Activated CD8-positive, alpha-beta memory T cell treated with anti-CD3 and anti-CD28 coated beads, Interleukin-2, amount 10 ng/mL, durations not matched to agents 7 days and 5 days (primary cell): ENCODE measurements around the gene SBNO2. TPM values are rescaled to one million over a fixed set of nuclear protein-coding genes. Genes with fewer than 3 reads are reported as not detected.

ENCODE experiments used
- ATAC-seq: fragments of 150-1000 bp; cut with Tn5 transposase; one replicate; pipeline ENCODE4 v1.10.0; 2021; ENCODE audit warnings: moderate library complexity
- CTCF ChIA-PET: fragments of 350-600 bp; sonication (Branson Sonifier 250); formaldehyde crosslinking; loops from one replicate; lab custom pipeline; 2021; ENCODE audit warnings: antibody characterized with exemption; lab: Charles Lee
- DNase-seq: peaks from one replicate; pipeline ENCODE4 v3.0.0-alpha.2; 2020
- H3K27ac Mint-ChIP-seq: one replicate; pipeline ENCODE4 v1.8.0; 2021; ENCODE audit warnings: mild to moderate bottlenecking, mixed read lengths
- H3K27me3 Mint-ChIP-seq: one replicate; pipeline ENCODE4 v1.8.0; 2021; ENCODE audit warnings: mixed read lengths
- H3K36me3 Mint-ChIP-seq: one replicate; pipeline ENCODE4 v1.8.0; 2021; ENCODE audit warnings: mild to moderate bottlenecking, mixed read lengths
- H3K4me1 Mint-ChIP-seq: one replicate; pipeline ENCODE4 v1.8.0; 2021; ENCODE audit warnings: mixed read lengths
- H3K4me3 Mint-ChIP-seq: one replicate; pipeline ENCODE4 v1.8.0; 2021; ENCODE audit warnings: mild to moderate bottlenecking, moderate library complexity, mixed read lengths
- H3K9me3 Mint-ChIP-seq: one replicate; pipeline ENCODE4 v1.8.0; 2022; ENCODE audit warnings: low read depth, mixed read lengths
- total RNA-seq, 2 experiments: library from RNA; stranded (reverse); gene quantifications; one replicate each; pipeline ENCODE4 v1.2.3, GENCODE V29; 2021

SBNO2 gene
- total RNA-seq, 2 experiments from 2014 or later, result 50.6 to 74.7 TPM

DNA sequence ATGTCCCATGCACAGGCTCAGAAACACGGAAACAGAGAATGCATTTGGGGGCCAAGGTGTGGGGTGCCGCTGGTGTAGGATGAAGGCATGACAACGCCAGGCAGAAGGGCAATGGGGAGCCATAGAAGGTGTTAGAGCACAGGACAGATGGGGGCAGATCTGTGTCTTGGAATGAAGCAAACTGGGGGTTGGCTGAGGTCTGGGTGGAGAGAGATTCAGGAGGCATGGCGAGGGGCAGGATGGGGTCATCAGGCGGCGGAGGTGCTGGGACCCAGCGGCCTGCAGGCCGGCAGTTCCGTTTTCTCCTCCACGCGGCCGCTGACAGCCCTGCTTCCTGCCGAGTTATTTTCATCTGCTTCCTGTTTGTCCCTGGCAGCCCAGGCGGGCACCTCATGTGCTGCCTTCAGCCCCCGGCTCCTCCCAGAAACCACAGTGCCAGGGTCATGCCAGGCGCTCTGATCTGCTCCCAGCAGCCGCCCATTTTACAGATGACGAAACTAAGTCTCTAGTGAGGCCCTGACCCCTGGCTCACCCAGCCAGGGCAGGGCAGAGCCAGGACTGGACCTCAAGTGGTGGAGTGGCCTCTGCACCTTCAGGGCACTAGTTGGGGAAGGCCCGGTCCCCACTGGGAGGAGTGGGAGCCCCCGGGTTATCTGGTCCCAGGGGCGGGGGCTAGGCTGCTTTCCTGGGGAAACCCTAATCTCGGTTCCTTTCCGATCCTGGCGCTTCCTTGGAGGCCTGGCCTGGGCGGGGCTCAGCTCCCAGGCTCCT lies 104.9 kb downstream of the SBNO2 start:
- DNase-seq (peak; percentile 82), ATAC-seq (peak; percentile 17)
- Mint-ChIP-seq H3K4me3 (peak overlapping the region; percentile 84), H3K36me3 (peaks cover 34% of the 10 kb centered on the region), H3K27me3 (no peaks in the 10 kb centered on the region), H3K9me3 (no peaks in the 10 kb centered on the region), H3K27ac (peak overlapping the region; percentile 83), H3K4me1 (peaks cover 47% of the 10 kb centered on the region)
- CTCF ChIA-PET, result interaction anchor here (4.8 to 4.9 kb wide), 3 partner anchors 10 to 41 kb away, joined by 43 to 108 read pairs (median 64); partner anchors contain the start of gene CNN2

DNA sequence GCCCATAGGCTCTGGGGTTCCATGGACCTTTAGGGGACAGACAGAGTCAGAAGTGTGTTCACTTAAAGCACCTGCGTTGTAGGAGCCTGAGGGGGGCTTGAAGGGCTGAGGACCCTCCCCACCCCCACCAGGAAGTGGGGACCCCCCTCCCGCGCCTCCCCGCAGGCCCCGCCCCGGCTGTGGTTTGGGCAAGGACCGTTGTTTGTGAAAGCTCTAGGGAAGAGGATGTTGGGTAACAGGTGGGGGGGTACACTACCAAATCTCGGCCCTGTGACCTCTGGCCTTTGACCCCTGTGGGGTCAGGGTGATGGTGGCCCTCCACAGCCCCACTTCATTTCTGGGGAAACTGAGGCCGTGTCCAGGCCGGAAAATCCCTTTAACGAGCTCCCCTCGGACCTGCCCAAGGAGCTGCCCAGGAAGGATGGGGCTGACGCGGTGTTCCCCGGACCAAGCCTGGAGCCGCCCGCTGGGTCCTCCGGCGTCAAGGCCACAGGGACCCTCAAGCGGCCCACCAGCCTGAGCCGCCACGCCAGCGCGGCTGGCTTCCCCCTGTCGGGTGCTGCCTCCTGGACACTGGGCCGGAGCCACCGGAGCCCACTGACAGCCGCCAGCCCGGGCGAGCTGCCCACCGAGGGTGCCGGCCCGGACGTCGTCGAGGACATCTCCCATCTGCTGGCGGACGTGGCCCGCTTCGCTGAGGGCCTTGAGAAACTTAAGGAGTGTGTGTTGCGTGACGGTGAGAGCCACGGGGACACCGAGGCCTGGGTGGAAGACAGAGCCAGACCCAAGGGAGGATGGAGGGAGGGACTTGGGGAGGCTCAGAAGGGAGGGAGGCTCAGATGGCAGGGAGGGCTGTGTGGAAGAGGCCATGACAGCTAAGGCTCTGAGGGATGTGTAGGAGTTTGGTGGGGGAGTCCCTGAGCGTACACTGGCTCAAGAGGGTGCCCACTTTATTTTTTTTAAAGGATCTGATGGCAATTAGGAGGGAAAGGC lies 105.8 kb downstream of the SBNO2 start:
- CTCF ChIA-PET, result interaction anchor here (1.4 to 4.9 kb wide), 6 partner anchors 10 to 40 kb away, joined by 6 to 108 read pairs (median 50); partner anchors contain the start of genes ABCA7, CNN2 and POLR2E

DNA sequence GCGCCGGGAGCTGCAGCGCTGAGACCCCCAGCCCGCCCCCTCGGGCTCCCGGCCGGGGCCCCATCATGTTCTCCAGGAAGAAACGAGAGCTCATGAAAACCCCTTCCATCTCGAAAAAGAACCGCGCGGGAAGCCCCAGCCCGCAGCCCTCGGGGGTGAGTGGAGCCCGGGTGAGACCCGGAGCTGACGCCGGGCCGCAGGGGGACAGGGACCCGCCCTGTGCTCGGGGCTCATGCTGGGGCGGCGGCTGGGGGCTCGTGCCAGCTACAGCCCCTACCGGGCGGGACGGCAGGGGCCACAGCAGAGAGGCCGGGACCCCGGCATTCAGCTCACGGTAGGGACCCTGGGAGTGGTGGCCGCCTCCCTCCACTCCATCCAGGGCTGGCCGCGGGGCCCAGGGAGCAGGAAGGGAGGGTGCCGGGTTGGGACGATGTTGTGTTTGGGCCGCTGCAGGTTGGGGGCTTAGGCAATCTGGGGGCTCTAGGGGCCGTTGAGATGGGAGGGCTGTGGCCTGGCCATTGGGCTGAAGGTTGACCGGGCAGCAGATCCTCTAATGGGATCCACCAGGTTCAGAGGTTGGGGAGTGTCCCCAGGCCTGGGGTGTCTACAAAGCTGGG lies 106.6 kb downstream of the SBNO2 start:
- Mint-ChIP-seq H3K27me3 (no peaks in the 10 kb centered on the region), H3K27ac (peak overlapping the region; percentile 83), H3K9me3 (no peaks in the 10 kb centered on the region), H3K4me1 (peaks cover 35% of the 10 kb centered on the region), H3K4me3 (peak overlapping the region; percentile 84), H3K36me3 (peaks cover 24% of the 10 kb centered on the region)
- ATAC-seq (peak; percentile 32), DNase-seq (peak; percentile 63)
- CTCF ChIA-PET, result interaction anchor here (0.8 to 4.9 kb wide), 11 partner anchors 11 to 199 kb away, joined by 3 to 108 read pairs (median 6); partner anchors contain the start of genes ABCA7, CNN2 and POLR2E

More for the DNA sequence above, 105.8 kb downstream of the SBNO2 start:
- no peaks in the 10 kb centered on the region for H3K27me3 Mint-ChIP-seq
- peaks cover 30% of the 10 kb centered on the region for H3K36me3 Mint-ChIP-seq
- no peaks in the 10 kb centered on the region for H3K9me3 Mint-ChIP-seq
- ATAC-seq (peak; percentile 7), DNase-seq (peak; percentile 89)
- peak overlapping the region; percentile 84 for H3K4me3 Mint-ChIP-seq
- peak overlapping the region; percentile 83 for H3K27ac Mint-ChIP-seq
- peaks cover 44% of the 10 kb centered on the region for H3K4me1 Mint-ChIP-seq

DNA sequence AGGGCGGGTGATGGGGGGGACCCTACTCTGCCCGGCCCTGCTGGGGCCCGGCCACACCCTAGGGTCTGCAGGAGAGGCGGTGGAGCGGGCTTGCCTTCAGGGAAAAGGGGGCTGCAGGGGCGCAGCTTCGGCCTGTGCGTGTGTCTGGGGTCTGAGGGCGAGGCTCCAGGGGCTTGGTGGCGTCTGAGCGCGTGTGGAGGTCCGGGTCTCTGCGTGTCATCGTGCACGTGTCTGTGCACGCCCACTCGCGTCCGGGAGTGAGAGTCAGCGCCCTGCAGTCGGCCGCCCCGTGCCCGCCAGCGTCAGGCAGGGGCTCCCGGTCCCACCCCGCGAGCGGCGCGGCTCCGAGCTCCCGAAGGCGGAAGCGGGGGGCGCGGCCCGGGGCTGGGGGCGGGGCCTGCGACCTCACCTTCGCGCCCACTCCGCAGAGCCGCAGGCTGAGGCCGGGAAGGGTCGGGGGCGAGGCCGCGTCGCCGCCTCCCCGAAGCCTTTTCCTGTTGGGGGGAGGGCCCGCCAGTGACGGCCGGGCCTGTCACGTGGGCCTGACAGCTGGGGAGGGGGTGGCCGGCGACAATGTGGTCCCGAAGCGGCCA lies 107.2 kb downstream of the SBNO2 start, which contains the start of gene ARHGAP45:
Gene ARHGAP45 (plus strand): TSS at position 420 of the 593 bp plus-strand sequence. CDS start 239 bp downstream, outside the sequence.
- Mint-ChIP-seq H3K4me1 (peaks cover 31% of the 10 kb centered on the region), H3K9me3 (no peaks in the 10 kb centered on the region)

DNA sequence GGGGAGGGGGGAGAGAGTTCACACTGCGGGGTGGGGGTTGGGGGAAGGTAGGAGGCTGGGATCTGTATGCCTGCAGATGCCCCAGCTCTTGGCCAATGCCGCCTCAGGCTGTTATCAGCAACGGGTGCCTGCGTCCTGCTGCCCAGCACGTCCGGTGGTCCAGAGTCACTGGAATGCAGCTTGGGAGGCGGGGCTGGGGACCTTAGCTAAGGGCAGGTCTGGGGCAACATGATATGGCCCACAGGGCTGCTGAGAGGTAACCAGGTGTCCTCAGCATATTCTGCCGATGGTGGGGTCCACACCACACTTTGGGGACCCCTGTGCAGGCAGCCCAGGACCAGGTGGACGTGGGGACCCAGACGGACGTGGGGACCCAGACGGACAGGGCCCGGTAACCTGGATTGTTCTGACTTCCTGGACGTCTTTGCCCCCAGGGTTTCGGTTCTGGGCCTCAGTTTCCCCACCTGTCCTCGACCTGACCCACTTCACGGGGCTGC lies 107.8 kb downstream of the SBNO2 start:
- Mint-ChIP-seq H3K27me3 (no peaks in the 10 kb centered on the region), H3K27ac (peak overlapping the region; percentile 72), H3K36me3 (peaks cover 18% of the 10 kb centered on the region), H3K4me1 (peaks cover 28% of the 10 kb centered on the region), H3K9me3 (no peaks in the 10 kb centered on the region), H3K4me3 (peak overlapping the region; percentile 84)
- no peak for DNase-seq
- CTCF ChIA-PET, result interaction anchor here (0.6 to 4.9 kb wide), 10 partner anchors 10 to 872 kb away, joined by 3 to 108 read pairs (median 18); partner anchors contain the start of genes ABCA7 and CNN2
- no peak for ATAC-seq

More for the DNA sequence above, 107.2 kb downstream of the SBNO2 start, which contains the start of gene ARHGAP45:
- Mint-ChIP-seq H3K4me3 (peak within 1 kb of the TSS; percentile 84), H3K27ac (peak within 1 kb of the TSS; percentile 83), H3K27me3 (no peaks in the 10 kb centered on the region), H3K36me3 (peaks cover 21% of the 10 kb centered on the region)
- CTCF ChIA-PET, result interaction anchor here (0.8 to 4.9 kb wide), 12 partner anchors 11 to 200 kb away, joined by 3 to 108 read pairs (median 6); partner anchors contain the start of genes ABCA7, CNN2 and POLR2E
- ATAC-seq (peak; percentile 59), DNase-seq (peak; percentile 90)

DNA sequence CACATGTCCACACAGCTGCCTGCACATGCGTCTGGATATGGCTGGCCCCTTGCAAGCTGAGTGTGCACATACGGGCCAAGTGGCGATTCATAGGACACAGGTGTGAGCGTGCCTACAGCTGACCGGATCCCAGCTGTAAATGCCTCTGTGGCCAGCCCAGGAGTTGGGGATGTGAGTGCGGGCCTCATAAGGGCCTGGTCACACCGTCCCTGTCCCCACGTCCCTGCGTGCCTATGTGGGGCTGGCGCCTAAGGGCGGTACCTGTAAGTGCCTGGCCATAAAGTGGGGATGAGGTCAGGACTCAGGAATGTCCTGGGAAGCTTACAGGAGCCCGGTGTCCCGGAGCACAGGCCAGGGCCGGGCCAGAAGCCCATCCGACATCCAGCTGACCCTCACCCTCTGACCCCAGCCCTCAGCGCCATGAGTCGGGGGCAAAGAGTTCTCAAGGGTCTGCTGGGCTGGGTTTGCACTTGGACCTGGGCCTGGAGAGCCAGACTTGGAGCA lies 108.4 kb downstream of the SBNO2 start:
- DNase-seq, result no peak
- CTCF ChIA-PET, result interaction anchor here (0.6 to 4.9 kb wide), 13 partner anchors 10 to 873 kb away, joined by 3 to 108 read pairs (median 6); partner anchors contain the start of genes ABCA7, CNN2, POLR2E and RNU6-2
- Mint-ChIP-seq H3K4me1 (peaks cover 28% of the 10 kb centered on the region), H3K27ac (no peak overlapping the region), H3K36me3 (peaks cover 18% of the 10 kb centered on the region), H3K4me3 (no peak overlapping the region), H3K27me3 (no peaks in the 10 kb centered on the region), H3K9me3 (no peaks in the 10 kb centered on the region)
- no peak for ATAC-seq

DNA sequence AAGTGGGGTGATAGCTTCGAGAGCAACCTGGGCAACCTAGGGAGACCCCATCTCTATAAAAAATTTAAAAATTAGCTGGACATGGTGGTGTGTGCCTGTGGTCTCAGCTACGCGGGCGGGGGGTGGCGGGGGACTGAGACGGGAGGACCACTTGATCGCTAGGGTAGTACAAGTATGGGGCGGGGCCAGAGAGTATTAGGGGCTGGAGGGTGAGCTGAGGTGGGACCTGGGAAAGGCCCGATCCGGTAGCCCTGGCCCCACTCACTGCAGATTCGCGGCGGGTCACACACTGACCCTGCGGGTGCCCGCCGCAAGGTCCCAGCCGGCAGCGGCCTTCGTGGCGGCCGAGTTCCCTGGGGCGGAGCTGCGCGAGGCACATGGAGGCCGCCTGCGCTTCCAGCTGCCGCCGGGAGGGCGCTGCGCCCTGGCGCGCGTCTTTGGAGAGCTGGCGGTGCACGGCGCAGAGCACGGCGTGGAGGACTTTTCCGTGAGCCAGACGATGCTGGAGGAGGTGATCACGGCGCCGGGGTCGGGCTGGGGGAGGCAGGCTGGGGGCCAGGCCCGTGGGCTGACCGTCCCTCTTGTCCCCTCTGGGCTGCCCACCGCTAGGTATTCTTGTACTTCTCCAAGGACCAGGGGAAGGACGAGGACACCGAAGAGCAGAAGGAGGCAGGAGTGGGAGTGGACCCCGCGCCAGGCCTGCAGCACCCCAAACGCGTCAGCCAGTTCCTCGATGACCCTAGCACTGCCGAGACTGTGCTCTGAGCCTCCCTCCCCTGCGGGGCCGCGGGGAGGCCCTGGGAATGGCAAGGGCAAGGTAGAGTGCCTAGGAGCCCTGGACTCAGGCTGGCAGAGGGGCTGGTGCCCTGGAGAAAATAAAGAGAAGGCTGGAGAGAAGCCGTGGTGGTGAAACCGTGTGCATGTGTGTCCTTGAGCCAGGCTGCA lies 109.1 kb downstream of the SBNO2 start:
- DNase-seq (peak; percentile 78), ATAC-seq (peak; percentile 40)
- Mint-ChIP-seq H3K27ac (peak overlapping the region; percentile 57), H3K4me1 (peaks cover 26% of the 10 kb centered on the region), H3K36me3 (peaks cover 16% of the 10 kb centered on the region), H3K9me3 (no peaks in the 10 kb centered on the region), H3K4me3 (no peak overlapping the region), H3K27me3 (no peaks in the 10 kb centered on the region)
- CTCF ChIA-PET, result interaction anchor here (0.7 to 4.9 kb wide), 21 partner anchors 9 to 204 kb away, joined by 3 to 108 read pairs (median 4); partner anchors contain the start of genes ABCA7, CIRBP, CNN2 and POLR2E

DNA sequence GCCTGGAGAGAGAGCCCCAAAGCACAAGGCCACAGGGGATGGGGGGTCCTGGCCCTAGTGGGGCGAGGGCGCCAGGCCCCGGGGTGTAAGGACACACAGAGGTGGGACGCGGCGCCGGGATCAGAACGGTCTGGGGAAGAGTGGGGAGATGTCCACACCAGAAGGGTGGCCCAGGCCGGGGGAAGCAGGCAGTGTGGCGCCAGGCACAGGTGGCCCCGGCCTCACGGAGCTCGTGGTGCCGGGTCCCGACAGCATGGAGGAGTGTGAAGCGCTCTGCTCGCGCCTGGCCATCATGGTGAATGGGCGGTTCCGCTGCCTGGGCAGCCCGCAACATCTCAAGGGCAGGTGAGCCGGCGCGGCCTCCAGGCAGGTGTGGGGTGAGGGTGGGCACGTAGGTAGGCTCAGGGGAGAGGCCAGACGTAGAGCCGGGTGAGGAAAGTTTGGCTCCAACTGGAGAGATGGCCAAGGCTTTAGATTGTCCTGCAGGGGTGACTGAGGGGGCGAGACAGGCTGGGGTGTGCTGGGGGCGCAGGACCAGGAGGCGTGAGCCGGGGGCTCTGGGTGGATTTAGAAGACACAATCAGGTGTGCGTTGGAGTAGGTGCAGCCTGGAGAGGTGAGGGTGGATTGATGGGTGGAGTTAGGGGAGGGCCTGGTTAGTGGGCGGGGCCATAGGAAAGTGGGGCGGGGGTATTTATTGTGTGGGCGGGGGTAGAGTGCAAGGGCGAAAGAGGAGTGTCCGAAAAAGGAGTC lies 110.0 kb downstream of the SBNO2 start:
- CTCF ChIA-PET, result interaction anchor here (0.8 to 4.9 kb wide), 20 partner anchors 8 to 205 kb away, joined by 3 to 108 read pairs (median 4); partner anchors contain the start of genes ABCA7, CIRBP, CNN2 and POLR2E
- H3K36me3 Mint-ChIP-seq, result peaks cover 10% of the 10 kb centered on the region
- no peaks in the 10 kb centered on the region for H3K27me3 Mint-ChIP-seq
- H3K27ac Mint-ChIP-seq, result no peak overlapping the region
- no peak overlapping the region for H3K4me3 Mint-ChIP-seq
- H3K9me3 Mint-ChIP-seq, result no peaks in the 10 kb centered on the region
- no peak for DNase-seq
- H3K4me1 Mint-ChIP-seq, result peaks cover 23% of the 10 kb centered on the region
- no peak for ATAC-seq

DNA sequence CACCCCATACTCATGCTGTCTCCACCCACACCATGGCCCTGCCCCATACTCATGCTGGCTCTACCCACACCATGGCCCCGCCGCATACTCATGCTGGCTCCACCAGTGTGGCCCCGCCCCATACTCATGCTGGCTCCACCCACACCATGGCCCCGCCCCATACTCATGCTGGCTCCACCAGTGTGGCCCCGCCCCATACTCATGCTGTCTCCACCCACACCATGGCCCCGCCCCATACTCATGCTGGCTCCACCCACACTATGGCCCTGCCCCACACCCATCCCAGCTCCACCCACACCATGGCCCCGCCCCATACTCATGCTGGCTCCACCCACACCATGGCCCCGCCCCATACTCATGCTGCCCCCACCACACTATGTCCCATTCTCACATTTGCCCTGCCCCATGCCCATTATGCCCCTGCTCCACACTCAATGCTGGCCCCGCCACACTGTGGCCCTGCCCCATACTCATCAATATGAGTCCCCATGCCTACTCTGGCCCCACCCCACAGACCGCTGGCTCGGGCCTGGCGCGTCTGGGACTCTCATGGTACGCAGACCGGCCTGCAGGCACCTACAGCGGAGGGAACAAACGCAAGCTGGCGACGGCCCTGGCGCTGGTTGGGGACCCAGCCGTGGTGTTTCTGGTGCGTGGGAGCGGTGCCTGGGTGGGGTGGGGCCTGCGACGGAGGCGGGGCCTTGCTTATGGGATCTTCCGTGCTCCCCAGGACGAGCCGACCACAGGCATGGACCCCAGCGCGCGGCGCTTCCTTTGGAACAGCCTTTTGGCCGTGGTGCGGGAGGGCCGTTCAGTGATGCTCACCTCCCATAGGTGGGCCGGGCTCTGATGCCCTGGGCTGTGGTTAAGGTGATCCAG lies 110.8 kb downstream of the SBNO2 start:
- Mint-ChIP-seq H3K9me3 (no peaks in the 10 kb centered on the region), H3K36me3 (peaks cover 3% of the 10 kb centered on the region), H3K4me1 (peaks cover 19% of the 10 kb centered on the region), H3K27me3 (no peaks in the 10 kb centered on the region), H3K4me3 (no peak overlapping the region), H3K27ac (no peak overlapping the region)
- CTCF ChIA-PET, result no interaction called here
- DNase-seq (peak; percentile 84), ATAC-seq (no peak)
